NCI-H2107 treated with DMSO at 0.1 percent for 48 hours (cell line): ENCODE results near the gene SDCBP2.

Experiments used
- DNase-seq: peaks from one replicate; lab custom pipeline; 2025; ENCODE audit not compliant: unreplicated experiment; lab: John Stamatoyannopoulos, UW

Gene SDCBP2

GRCh38 chr20:1315804-1316203, 13.1 kb downstream of the SDCBP2 start:
- no peak for DNase-seq

DNA sequence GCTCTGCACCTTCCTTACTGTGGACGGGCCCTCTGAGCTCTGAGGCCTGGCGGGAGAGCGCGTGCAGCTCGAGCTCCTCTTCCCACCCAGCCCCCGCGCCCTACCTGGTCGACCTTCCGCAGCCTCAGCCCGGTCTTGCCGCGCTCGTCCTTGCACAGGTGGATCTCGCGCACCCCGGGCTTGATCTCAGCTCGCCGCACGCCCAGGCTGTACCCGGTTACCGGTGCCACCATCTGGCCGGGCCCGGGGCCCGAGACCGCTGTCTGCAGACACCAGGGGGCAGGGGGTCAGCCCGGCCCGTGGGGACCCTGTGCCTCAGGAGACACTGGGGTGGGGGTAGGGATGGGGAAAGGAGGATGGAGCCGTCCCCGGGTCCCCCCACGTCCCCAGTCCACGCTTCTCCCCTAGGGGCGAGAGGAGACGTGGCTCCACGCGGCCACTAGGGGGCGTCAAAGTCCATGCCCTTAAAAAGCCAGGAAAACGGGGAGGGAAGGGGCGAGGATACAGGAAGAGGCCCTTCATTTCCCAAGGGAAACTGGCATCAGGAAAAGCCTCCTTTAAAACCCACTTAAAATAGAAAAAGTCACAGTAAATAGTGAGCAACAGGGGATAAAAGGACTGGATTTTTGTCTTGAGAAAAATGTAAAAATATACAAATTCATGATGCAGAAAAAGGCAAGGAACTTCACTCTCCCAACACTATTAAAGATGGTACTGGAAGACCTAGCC, 15.5 kb downstream of the SDCBP2 start:
- DNase-seq, result peak; percentile 26

DNA sequence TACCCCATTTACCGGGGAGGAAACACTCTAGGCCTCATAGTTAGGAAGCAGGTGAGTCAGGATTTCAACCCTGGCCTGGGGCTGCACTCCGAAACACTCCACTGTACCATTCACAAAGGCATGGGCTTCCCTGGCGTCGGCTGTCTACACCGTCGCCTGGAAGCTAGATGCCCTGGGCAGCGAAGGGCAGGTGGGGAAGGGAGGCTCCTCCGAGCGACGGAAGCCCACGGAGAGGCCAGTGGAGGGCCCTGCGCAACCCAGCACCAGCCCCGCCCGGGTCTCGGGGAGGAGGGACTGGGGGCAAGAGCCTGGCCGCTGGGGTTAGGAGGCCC, 16.1 kb downstream of the SDCBP2 start:
- no peak for DNase-seq

DNA sequence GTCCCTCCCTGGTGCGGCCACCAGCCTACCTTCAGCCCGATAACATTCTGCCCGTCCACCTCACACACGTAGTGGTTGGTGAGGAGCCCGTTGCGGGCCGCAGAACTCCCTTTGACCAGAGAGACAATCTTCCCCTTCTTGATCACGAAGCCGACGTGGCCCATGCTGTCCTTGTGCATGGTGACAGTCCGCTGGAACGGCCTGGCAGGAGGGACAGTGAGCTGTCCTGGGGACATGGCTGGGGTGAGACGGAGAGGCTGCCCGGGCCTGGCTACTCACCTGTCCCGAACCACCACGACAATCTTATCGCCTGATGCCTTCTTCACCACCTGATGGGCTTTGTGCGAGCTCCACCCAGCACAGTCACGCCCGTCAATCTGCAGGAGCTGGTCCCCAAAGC, 16.6 kb downstream of the SDCBP2 start:
- no peak for DNase-seq

GRCh38 chr20:1310506-1311190, 18.3 kb downstream of the SDCBP2 start:
- DNase-seq, result no peak

GRCh38 chr20:1310071-1310470, 18.9 kb downstream of the SDCBP2 start:
- no peak for DNase-seq

DNA sequence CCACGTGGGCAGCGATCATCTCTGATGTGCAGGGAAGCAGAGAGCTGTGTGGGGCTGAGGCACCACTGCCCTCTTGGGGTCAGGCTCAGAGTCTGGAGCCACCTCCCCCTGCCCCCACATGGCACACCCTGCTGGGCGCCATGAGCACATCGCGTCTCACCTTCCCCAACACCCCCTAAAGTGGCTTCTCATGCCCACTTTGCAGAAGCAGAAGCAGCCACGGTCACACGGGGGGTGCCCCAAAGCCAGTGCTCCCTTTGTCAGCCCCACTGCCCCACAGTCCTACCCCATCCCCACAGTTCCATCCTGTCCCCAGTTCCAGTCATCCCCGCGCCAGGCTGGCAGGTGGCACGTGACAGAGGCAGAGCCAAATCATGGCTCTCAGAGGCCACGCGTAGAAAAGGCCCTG, 19.5 kb downstream of the SDCBP2 start:
- DNase-seq, result no peak

DNA sequence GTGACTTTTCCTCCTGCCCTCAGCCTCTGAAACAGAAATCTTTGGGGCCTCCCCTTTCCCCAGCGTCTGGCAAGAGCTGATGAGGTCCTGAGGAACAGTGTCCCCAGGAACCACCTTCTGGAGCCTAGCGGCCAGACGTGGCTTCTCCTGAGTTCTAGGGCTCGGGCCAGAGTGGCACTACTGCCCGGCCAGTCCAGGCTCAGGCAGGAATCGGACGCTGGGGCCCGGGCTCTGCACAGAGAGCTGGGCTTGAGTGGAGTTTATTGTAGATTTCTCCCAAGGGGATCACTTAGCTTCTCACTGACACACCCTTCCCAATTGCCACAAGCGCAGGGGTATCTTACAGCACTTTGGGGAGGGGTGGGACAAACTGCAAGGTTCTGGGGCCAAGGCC, 20.2 kb downstream of the SDCBP2 start:
- no peak for DNase-seq

- DNase-seq, result no peak
Measured at GRCh38 chr20:1308067-1308701, 20.8 kb downstream of the SDCBP2 start.

DNA sequence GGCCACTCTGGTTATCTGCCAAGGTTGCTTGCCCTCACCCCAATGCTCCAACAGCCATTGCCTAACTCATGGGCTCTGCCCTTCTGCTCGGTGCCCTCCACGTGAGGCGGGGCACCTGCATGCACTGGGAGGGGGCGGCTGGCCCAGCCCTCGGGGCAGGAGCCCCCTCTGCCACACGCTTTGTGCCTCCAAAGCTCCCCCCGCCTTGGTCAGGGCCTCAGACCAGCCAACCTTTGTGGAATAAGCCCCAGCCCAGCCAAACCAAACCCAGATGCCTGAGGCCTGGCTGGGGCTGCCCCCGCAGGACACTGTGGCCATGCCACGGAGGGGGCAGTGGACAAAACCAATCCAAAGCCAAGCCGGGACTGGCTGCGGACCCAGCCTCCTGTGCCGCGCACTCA, 21.4 kb downstream of the SDCBP2 start:
- DNase-seq, result no peak

DNA sequence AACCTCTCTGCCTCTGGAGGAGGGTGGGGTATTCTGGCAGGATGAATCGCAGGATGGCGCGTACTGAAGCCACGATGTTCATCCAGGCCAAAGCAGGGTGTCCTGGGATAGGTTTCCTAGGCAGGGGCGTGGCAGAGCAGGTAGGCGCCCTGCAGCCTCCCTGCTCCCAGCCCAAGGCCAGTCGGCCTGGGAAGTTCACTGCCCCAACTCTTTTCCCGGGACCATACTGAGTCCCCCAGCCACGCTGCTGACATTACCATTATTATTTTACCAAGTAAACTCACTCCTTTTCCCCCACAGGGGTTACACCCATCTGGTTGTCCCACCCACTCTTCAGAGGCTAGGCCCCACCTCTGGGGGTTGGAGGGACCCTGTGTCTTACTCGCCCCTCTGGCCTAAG, 21.8 kb downstream of the SDCBP2 start:
- no peak for DNase-seq

DNA sequence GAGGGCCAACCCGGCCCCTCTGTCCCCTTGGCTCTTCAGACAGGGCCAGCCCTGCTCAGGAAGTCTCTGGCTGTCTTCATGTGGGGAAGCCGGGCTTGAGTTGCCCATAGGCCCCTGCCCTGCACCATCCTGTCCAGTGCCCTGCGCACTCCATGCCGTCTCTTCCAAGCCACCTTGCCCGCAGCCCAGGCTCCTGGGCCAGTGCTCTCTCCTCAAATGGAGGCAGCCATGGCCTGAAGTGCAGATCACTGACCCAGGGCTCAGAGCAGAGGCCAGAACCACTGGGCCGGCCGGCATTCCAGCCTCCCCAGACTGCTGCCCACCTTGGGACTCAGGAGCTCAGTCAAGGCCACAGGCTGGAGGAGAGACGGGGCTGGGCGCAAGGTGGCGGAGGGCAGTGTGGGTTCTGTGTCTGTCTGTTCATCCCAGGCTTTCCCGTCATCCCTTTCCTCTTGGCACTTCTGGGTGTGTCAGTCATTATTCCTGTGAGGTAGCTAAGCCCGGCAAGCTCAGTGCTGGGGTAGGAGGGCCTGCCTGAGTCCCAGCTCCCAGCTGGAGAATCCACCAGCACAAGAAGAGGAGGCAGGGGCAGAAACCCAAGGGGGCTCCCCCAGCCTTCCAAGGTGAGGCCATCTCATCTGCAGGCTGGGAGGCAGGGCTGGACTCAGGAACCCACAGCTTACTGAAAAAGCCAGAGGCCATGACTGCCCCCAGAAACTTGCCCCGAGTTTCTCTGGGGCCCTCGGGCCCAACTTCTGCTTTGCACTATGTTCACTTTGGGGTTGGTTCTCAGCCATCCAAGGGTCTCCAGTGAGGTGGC, 22.4 kb downstream of the SDCBP2 start:
- DNase-seq, result no peak

GRCh38 chr20:1305712-1306111, 23.2 kb downstream of the SDCBP2 start:
- DNase-seq, result no peak

- no peak for DNase-seq
Measured at GRCh38 chr20:1304710-1305515, 24.0 kb downstream of the SDCBP2 start.

- peak; percentile 27 for DNase-seq
Measured at GRCh38 chr20:1302685-1303541, 26.0 kb downstream of the SDCBP2 start.

- DNase-seq, result no peak
Measured at GRCh38 chr20:1301031-1301529, 27.9 kb downstream of the SDCBP2 start.

DNA sequence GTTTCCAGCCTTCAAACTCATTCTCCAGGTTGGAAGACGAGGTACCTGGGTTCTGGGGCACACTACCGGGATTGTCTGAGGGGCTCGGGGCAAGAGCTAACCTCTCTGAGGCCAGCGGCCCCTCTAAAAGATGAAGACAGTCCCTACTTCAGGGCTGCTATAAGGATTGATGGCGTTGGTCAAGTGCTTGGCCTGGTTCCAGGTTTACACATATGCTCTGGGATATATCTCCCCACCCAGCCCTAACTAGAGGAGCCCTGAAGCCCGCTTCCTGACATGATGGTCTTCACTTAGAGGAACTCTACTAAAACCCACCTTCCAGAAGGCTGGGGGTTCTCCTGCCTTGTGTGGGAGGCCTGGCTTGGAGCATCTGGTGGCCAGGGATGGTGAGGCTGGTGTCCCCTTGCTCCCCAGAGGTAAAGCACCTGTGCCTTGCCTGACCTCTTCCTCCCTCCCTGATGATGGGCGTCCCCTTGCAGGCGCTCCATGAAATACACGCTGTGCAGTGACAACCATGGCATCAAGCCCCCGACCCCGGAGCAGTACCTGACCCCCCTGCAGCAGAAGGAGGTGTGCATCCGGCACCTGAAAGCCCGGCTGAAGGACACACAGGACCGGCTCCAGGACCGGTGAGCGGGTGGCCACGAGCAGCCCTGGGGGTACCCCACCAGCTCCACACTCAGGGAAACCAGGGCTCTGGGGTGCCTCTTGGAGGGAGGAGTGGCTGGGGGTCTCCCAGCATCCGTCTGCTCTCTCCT, 28.7 kb downstream of the SDCBP2 start:
- DNase-seq, result no peak

DNA sequence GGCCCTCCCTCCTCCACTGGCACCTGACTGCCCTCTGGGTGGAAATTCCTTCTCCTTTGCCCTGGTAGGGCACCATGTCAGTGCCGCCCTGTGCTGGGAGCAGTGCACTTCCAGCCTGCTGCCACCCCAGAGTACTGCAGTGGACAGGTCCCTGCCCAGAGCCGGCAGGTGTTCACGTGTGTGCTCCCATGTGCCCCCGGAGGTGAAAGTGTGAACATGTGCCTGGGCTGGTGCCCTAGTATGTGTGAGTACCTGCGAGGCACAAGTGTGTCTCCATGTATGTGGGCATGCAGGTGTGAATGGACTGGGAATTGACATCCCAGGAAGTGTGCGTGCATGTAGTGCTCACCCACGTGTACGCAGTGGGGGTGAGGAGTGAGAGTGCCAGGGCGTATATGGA, 29.4 kb downstream of the SDCBP2 start:
- DNase-seq, result no peak
